Activated CD8-positive, alpha-beta T cell treated with anti-CD3 and anti-CD28 coated beads for 36 hours (primary cell): ENCODE results near the gene RASA2. TPM values are rescaled to one million over a fixed set of nuclear protein-coding genes. Genes with fewer than 3 reads are reported as not detected.

Experiments
- ATAC-seq: fragments of 200-7000 bp; cut with Tn5 transposase; one replicate; pipeline ENCODE4 v1.10.0; 2021; ENCODE audit warnings: mild to moderate bottlenecking, moderate library complexity
- CTCF ChIA-PET: fragments of 350-600 bp; sonication (Branson Sonifier 250); formaldehyde crosslinking; loops from one replicate; lab custom pipeline; 2021; ENCODE audit warnings: antibody characterized with exemption; lab: Charles Lee
- POLR2A ChIA-PET: fragments of 350-600 bp; sonication (Branson Sonifier 250); formaldehyde crosslinking; loops from one replicate; lab custom pipeline; 2021; ENCODE audit warnings: antibody characterized with exemption; lab: Charles Lee
- DNase-seq: peaks from one replicate; pipeline ENCODE4 v3.0.0-alpha.2; 2020
- H3K27ac Mint-ChIP-seq: one replicate; pipeline ENCODE4 v1.8.0; 2021; ENCODE audit warnings: mild to moderate bottlenecking, mixed read lengths
- H3K27me3 Mint-ChIP-seq: one replicate; pipeline ENCODE4 v1.8.0; 2021; ENCODE audit warnings: mixed read lengths
- H3K36me3 Mint-ChIP-seq: one replicate; pipeline ENCODE4 v1.8.0; 2021; ENCODE audit warnings: low read depth, mixed read lengths
- H3K4me1 Mint-ChIP-seq: one replicate; pipeline ENCODE4 v1.8.0; 2021; ENCODE audit warnings: low read depth, mixed read lengths
- H3K4me3 Mint-ChIP-seq: one replicate; pipeline ENCODE4 v1.8.0; 2021; ENCODE audit warnings: mild to moderate bottlenecking, moderate library complexity, mixed read lengths
- H3K9me3 Mint-ChIP-seq: one replicate; pipeline ENCODE4 v1.8.0; 2021; ENCODE audit warnings: mixed read lengths
- CTCF ChIP-seq: fragments of 200-600 bp; IDR thresholded peaks from one replicate; pipeline ENCODE4 v1.8.0; 2022; ENCODE audit warnings: antibody characterized with exemption, mild to moderate bottlenecking
- intact Hi-C: fragments of 100-400 bp; cut with micrococcal nuclease; formaldehyde crosslinking; loops from one replicate; pipeline ENCODE4 v1.10.0; 2022
- total RNA-seq, 2 experiments: library from RNA; stranded (reverse); gene quantifications; one replicate each; pipeline ENCODE4 v1.2.3, GENCODE V29; 2021

RASA2 gene
- total RNA-seq, 2 experiments from 2014 or later = 35.4 to 41.5 TPM

GRCh38 chr3:141450727-141451375 is 36.0 kb upstream of the RASA2 start:
- TF ChIP-seq CTCF = no peak
- ChIA-PET CTCF (interaction anchor here (0.9 to 5.4 kb wide), 7 partner anchors 8 to 146 kb away, joined by 3 to 38 read pairs (median 9); no protein-coding TSS in a partner anchor), POLR2A (no interaction called here)
- H3K27ac Mint-ChIP-seq = no peak overlapping the region
- H3K27me3 Mint-ChIP-seq = no peaks in the 10 kb centered on the region
- intact Hi-C loops = loop anchor here (5.0 kb wide), 2 partner anchors 89 to 139 kb away; no protein-coding TSS in a partner anchor
- H3K36me3 Mint-ChIP-seq = peaks cover 2% of the 10 kb centered on the region
- no peaks in the 10 kb centered on the region for H3K9me3 Mint-ChIP-seq
- no peak overlapping the region for H3K4me3 Mint-ChIP-seq
- DNase-seq = no peak
- no peak for ATAC-seq
- peaks cover 15% of the 10 kb centered on the region for H3K4me1 Mint-ChIP-seq

- no peak overlapping the region for H3K27ac Mint-ChIP-seq
- ChIA-PET CTCF (interaction anchor here (0.6 to 11.5 kb wide), 36 partner anchors 9 to 263 kb away, joined by 3 to 418 read pairs (median 4); partner anchors contain the start of genes PXYLP1 and ZBTB38), POLR2A (interaction anchor here (0.7 to 1.6 kb wide), 6 partner anchors 26 to 145 kb away, joined by 3 to 7 read pairs (median 3); no protein-coding TSS in a partner anchor)
- H3K4me1 Mint-ChIP-seq = peaks cover 15% of the 10 kb centered on the region
- DNase-seq (peak; percentile 63), ATAC-seq (peak; percentile 75)
- H3K4me3 Mint-ChIP-seq = no peak overlapping the region
- H3K9me3 Mint-ChIP-seq = no peaks in the 10 kb centered on the region
- intact Hi-C loops = loop anchor here (5.0 kb wide), 2 partner anchors 90 to 140 kb away; no protein-coding TSS in a partner anchor
- H3K27me3 Mint-ChIP-seq = no peaks in the 10 kb centered on the region
- H3K36me3 Mint-ChIP-seq = no peaks in the 10 kb centered on the region
- TF ChIP-seq CTCF = peak; percentile 76
Measured at GRCh38 chr3:141452045-141452444, 34.8 kb upstream of the RASA2 start.

GRCh38 chr3:141452773-141453172 is 34.1 kb upstream of the RASA2 start:
- peaks cover 15% of the 10 kb centered on the region for H3K4me1 Mint-ChIP-seq
- H3K4me3 Mint-ChIP-seq = no peak overlapping the region
- ChIA-PET POLR2A (interaction anchor here (1.0 to 1.6 kb wide), 5 partner anchors 26 to 145 kb away, joined by 3 to 7 read pairs (median 3); no protein-coding TSS in a partner anchor), CTCF (interaction anchor here (0.6 to 11.5 kb wide), 39 partner anchors 8 to 263 kb away, joined by 3 to 418 read pairs (median 4); partner anchors contain the start of genes PXYLP1 and ZBTB38)
- ATAC-seq (no peak), DNase-seq (no peak)
- H3K36me3 Mint-ChIP-seq = no peaks in the 10 kb centered on the region
- TF ChIP-seq CTCF = no peak
- H3K27ac Mint-ChIP-seq = no peak overlapping the region
- intact Hi-C loops = loop anchor here (5.0 kb wide), 2 partner anchors 90 to 140 kb away; no protein-coding TSS in a partner anchor
- H3K9me3 Mint-ChIP-seq = no peaks in the 10 kb centered on the region
- no peaks in the 10 kb centered on the region for H3K27me3 Mint-ChIP-seq

- ATAC-seq (no peak), DNase-seq (no peak)
- intact Hi-C loops = loop anchor here (5.0 kb wide), 2 partner anchors 92 to 142 kb away; no protein-coding TSS in a partner anchor
- ChIA-PET CTCF (interaction anchor here (0.7 to 11.5 kb wide), 22 partner anchors 13 to 285 kb away, joined by 3 to 418 read pairs (median 6); partner anchors contain the start of genes RNF7 and ZBTB38), POLR2A (interaction anchor here (0.9 to 1.9 kb wide), 2 partner anchors 44 to 147 kb away, joined by 3 to 7 read pairs; no protein-coding TSS in a partner anchor)
- Mint-ChIP-seq H3K4me1 (peaks cover 15% of the 10 kb centered on the region), H3K27ac (peak overlapping the region; percentile 18), H3K4me3 (no peak overlapping the region), H3K9me3 (no peaks in the 10 kb centered on the region), H3K36me3 (no peaks in the 10 kb centered on the region), H3K27me3 (no peaks in the 10 kb centered on the region)
- no peak for TF ChIP-seq CTCF
Measured at GRCh38 chr3:141454054-141454453, 32.8 kb upstream of the RASA2 start.
